Liver (tissue), 9 donors: ENCODE results near the gene ARF1. TPM values are rescaled to one million over a fixed set of nuclear protein-coding genes. Genes with fewer than 3 reads are reported as not detected.

ENCODE experiments used
- DNase-seq: peaks from one replicate; pipeline ENCODE4 v3.0.0-alpha.2; 2017; ENCODE audit warnings: low spot score
- H3K27ac ChIP-seq, 2 donors: one replicate each; pipeline ENCODE4 v1.7.0; 2013; ENCODE audit warnings: inconsistent platforms in 2 of 2, low read length in 2 of 2, control low read depth in 1 of 2, low read depth in 1 of 2, mild to moderate bottlenecking in 1 of 2
- H3K27me3 ChIP-seq, 4 donors: one replicate each; pipeline versions ENCODE4 v1.6.1 to v1.7.0; 2013; ENCODE audit warnings: low read length in 3 of 4, inconsistent platforms in 1 of 4, mild to moderate bottlenecking in 1 of 4, moderate library complexity in 1 of 4; ENCODE audit not compliant: control insufficient read depth in 4 of 4, insufficient read depth in 4 of 4
- H3K36me3 ChIP-seq, 4 donors: one replicate each; pipeline versions ENCODE4 v1.6.1 to v1.7.0; 2013; ENCODE audit warnings: low read length in 3 of 4, mild to moderate bottlenecking in 3 of 4, low read depth in 1 of 4, moderate library complexity in 1 of 4; ENCODE audit not compliant: control insufficient read depth in 4 of 4, insufficient read depth in 3 of 4
- H3K4me1 ChIP-seq, 4 donors: one replicate each; pipeline versions ENCODE4 v1.6.1 to v1.7.0; 2013; ENCODE audit warnings: low read length in 3 of 4, mild to moderate bottlenecking in 3 of 4, moderate library complexity in 1 of 4; ENCODE audit not compliant: control insufficient read depth in 4 of 4, insufficient read depth in 4 of 4
- H3K4me3 ChIP-seq, 3 donors: one replicate each; pipeline versions ENCODE4 v1.6.1 to v1.7.0; 2013; ENCODE audit warnings: low read length in 3 of 3, control low read depth in 1 of 3, low read depth in 1 of 3, mild to moderate bottlenecking in 1 of 3
- H3K9ac ChIP-seq, 2 donors: one replicate each; pipeline ENCODE4 v1.7.0; 2013; ENCODE audit warnings: low read length in 2 of 2, mild to moderate bottlenecking in 2 of 2, moderate library complexity in 2 of 2, control low read depth in 1 of 2, low read depth in 1 of 2
- H3K9me3 ChIP-seq, 4 donors: one replicate each; pipeline versions ENCODE4 v1.6.1 to v1.7.0; 2013; ENCODE audit warnings: low read length in 3 of 4; ENCODE audit not compliant: control insufficient read depth in 4 of 4
- EGR1 ChIP-seq, 2 donors: IDR thresholded peaks; 2 replicates each; pipeline ENCODE4 v1.6.1; 2016 to 2018; ENCODE audit warnings: antibody characterized with exemption in 2 of 2, low read depth in 2 of 2
- FOXA1 ChIP-seq: IDR thresholded peaks from 2 replicates; pipeline ENCODE4 v1.6.1; 2016; ENCODE audit warnings: antibody characterized with exemption
- FOXA2 ChIP-seq: IDR thresholded peaks from 2 replicates; pipeline ENCODE4 v1.6.1; 2016; ENCODE audit warnings: antibody characterized with exemption
- GABPA ChIP-seq, 2 donors: IDR thresholded peaks in 1 of 2; conservative IDR thresholded peaks in 1 of 2; 2 replicates each; pipeline ENCODE4 v1.6.1; 2016; ENCODE audit warnings: antibody characterized with exemption in 2 of 2, mild to moderate bottlenecking in 1 of 2, moderate library complexity in 1 of 2
- HNF4A ChIP-seq, 2 donors: conservative IDR thresholded peaks; 2 replicates each; pipeline ENCODE4 v1.6.1; 2016; ENCODE audit warnings: antibody characterized with exemption in 2 of 2, mild to moderate bottlenecking in 2 of 2
- HNF4G ChIP-seq: IDR thresholded peaks from 2 replicates; pipeline ENCODE4 v1.6.1; 2016; ENCODE audit warnings: antibody characterized with exemption
- JUND ChIP-seq, 2 donors: IDR thresholded peaks; 2 replicates each; pipeline ENCODE4 v1.6.1; 2016; ENCODE audit warnings: antibody characterized with exemption in 2 of 2
- NR2F2 ChIP-seq: IDR thresholded peaks from 2 replicates; pipeline ENCODE4 v1.6.1; 2016; ENCODE audit warnings: antibody characterized with exemption
- RAD21 ChIP-seq, 2 donors: IDR thresholded peaks; 2 replicates each; pipeline ENCODE4 v1.6.1; 2016; ENCODE audit warnings: antibody characterized with exemption in 2 of 2, mild to moderate bottlenecking in 2 of 2
- RXRA ChIP-seq, 2 donors: IDR thresholded peaks; 2 replicates each; pipeline ENCODE4 v1.6.1; 2017 to 2018; ENCODE audit warnings: antibody characterized with exemption in 2 of 2, mild to moderate bottlenecking in 1 of 2
- SP1 ChIP-seq: IDR thresholded peaks from 2 replicates; pipeline ENCODE4 v1.6.1; 2018; ENCODE audit warnings: antibody characterized with exemption, mild to moderate bottlenecking
- TAF1 ChIP-seq: conservative IDR thresholded peaks from 2 replicates; pipeline ENCODE4 v1.6.1; 2016; ENCODE audit warnings: antibody characterized with exemption, mild to moderate bottlenecking
- YY1 ChIP-seq: IDR thresholded peaks from 2 replicates; pipeline ENCODE4 v1.6.1; 2016; ENCODE audit warnings: antibody characterized with exemption, mild to moderate bottlenecking
- WGBS: extraction: QIAGEN DNeasy Blood & Tissue Kit; methylation state at CpG from one replicate; pipeline ENCODE4 v1.1.7; 2013; 5-methylcytosine and 5-hydroxymethylcytosine counted together
- polyA plus RNA-seq, 2 donors: library from polyadenylated mRNA; stranded (reverse) in 1 of 2; unstranded in 1 of 2; fragments of 200-250 nt in 1 of 2; fragments of >200 nt in 1 of 2; fragmentation: Nextera tagmentation in 1 of 2; extraction: Ambion mirVana in 1 of 2; gene quantifications; one replicate each; pipeline versions ENCODE4 v1.2.1 to v1.2.3, GENCODE V29; 2013 to 2015
- total RNA-seq, 2 donors: library from RNA; depleted of rRNA; stranded (reverse); fragments of >200 nt; gene quantifications; one replicate each; pipeline ENCODE4 v1.2.3, GENCODE V29; 2014
- TF ChIP-seq, protein P1 (sequence below): IDR thresholded peaks from 2 replicates; pipeline ENCODE4 v1.6.1; 2016; ENCODE audit warnings: antibody characterized with exemption
- TF ChIP-seq, protein P2 (sequence below): IDR thresholded peaks from 2 replicates; pipeline ENCODE4 v1.6.1; 2016; ENCODE audit warnings: antibody characterized with exemption, mild to moderate bottlenecking
- TF ChIP-seq, protein P3 (sequence below): IDR thresholded peaks from 2 replicates; pipeline ENCODE4 v1.6.1; 2016; ENCODE audit warnings: antibody characterized with exemption
- TF ChIP-seq, protein P4 (sequence below): IDR thresholded peaks from 2 replicates; pipeline ENCODE4 v1.6.1; 2016; ENCODE audit warnings: antibody characterized with exemption
- donor health status: healthy.
- donor health status: healthy.
- donor health status: healthy.
- donor health status: healthy.
- donor health status: healthy.

The ARF1 gene
- total and polyA plus RNA-seq, 4 donors = 151 to 282 (median 213) TPM

DNA sequence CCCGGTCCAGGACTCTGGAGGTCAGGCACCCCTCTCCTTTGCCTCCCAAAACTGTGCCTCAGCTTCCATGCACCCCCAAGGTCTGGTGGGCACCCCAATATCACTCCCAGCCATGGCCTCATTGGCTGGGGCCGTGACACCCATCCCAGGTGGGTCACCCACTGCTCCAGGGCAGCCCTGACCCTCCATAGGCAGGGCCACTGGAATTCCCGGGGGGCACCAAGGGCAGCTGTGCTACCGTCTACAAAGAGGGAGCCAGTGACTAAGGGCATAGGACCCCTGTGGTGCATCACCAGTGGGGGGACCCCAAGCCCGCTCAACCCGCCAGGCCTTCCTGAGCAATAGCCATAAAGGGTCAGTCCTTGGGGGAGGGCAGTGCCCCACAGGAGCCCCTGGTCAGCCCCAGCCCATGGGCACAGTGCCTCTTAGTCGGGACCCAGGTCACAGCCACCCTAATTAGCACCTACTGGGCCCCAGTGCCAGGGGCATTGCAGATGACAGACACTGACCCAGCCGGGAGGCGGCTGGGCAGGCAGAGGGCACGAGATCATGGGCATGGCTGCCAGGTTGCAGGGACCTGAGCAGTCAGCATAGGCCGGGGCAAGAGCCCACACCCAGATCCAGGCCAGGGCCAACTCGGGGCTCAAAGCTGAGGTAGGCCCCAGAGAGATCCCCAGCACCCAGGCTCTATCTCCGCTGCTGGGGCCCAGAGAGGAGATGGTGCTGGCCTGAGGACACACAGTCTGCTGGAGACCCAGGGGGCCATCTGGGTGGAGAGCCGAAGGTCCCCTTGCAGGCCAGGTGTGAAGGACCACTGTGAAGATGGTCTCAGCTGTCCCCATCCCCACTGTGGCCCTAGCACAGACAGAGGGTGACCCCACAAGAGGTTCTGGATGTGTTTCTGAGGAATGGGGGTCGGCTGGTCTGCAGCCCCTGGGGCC lies 19.0 kb upstream of the ARF1 start:
- no peak for DNase-seq
- Histone ChIP-seq H3K27me3 (peaks cover 3 to 17% (median 4%) of the 10 kb centered on the region in 4 donors), H3K4me3 (no peak overlapping the region), H3K36me3 (no peaks in the 10 kb centered on the region), H3K4me1 (peaks cover 0 to 7% (median 4%) of the 10 kb centered on the region in 4 donors), H3K27ac (no peak overlapping the region), H3K9ac (no peak overlapping the region), H3K9me3 (peaks cover 0 to 5% (median under 1%) of the 10 kb centered on the region in 4 donors)
- WGBS = 86% methylated on average over 15 of the region's 15 CpGs
- TF ChIP-seq SP1 (no peak), RAD21 (IDR thresholded peaks at IDR 0.05) (no peak), GABPA (IDR thresholded peaks at IDR 0.05 in 1 of 2, conservative IDR thresholded peaks at IDR 0.05 in 1 of 2) (no peak), HNF4A (conservative IDR thresholded peaks at IDR 0.05) (no peak), FOXA2 (no peak), NR2F2 (no peak), EGR1 (IDR thresholded peaks at IDR 0.05; ENCODE audit: low read depth in 2 of 2) (no peak), RXRA (IDR thresholded peaks at IDR 0.05) (no peak), JUND (IDR thresholded peaks at IDR 0.05) (no peak), YY1 (no peak), TAF1 (no peak)
- TF ChIP-seq, protein P1, sequence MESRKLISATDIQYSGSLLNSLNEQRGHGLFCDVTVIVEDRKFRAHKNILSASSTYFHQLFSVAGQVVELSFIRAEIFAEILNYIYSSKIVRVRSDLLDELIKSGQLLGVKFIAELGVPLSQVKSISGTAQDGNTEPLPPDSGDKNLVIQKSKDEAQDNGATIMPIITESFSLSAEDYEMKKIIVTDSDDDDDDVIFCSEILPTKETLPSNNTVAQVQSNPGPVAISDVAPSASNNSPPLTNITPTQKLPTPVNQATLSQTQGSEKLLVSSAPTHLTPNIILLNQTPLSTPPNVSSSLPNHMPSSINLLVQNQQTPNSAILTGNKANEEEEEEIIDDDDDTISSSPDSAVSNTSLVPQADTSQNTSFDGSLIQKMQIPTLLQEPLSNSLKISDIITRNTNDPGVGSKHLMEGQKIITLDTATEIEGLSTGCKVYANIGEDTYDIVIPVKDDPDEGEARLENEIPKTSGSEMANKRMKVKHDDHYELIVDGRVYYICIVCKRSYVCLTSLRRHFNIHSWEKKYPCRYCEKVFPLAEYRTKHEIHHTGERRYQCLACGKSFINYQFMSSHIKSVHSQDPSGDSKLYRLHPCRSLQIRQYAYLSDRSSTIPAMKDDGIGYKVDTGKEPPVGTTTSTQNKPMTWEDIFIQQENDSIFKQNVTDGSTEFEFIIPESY = no peak
- TF ChIP-seq, protein P2, sequence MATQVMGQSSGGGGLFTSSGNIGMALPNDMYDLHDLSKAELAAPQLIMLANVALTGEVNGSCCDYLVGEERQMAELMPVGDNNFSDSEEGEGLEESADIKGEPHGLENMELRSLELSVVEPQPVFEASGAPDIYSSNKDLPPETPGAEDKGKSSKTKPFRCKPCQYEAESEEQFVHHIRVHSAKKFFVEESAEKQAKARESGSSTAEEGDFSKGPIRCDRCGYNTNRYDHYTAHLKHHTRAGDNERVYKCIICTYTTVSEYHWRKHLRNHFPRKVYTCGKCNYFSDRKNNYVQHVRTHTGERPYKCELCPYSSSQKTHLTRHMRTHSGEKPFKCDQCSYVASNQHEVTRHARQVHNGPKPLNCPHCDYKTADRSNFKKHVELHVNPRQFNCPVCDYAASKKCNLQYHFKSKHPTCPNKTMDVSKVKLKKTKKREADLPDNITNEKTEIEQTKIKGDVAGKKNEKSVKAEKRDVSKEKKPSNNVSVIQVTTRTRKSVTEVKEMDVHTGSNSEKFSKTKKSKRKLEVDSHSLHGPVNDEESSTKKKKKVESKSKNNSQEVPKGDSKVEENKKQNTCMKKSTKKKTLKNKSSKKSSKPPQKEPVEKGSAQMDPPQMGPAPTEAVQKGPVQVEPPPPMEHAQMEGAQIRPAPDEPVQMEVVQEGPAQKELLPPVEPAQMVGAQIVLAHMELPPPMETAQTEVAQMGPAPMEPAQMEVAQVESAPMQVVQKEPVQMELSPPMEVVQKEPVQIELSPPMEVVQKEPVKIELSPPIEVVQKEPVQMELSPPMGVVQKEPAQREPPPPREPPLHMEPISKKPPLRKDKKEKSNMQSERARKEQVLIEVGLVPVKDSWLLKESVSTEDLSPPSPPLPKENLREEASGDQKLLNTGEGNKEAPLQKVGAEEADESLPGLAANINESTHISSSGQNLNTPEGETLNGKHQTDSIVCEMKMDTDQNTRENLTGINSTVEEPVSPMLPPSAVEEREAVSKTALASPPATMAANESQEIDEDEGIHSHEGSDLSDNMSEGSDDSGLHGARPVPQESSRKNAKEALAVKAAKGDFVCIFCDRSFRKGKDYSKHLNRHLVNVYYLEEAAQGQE = no peak
- TF ChIP-seq, protein P3, sequence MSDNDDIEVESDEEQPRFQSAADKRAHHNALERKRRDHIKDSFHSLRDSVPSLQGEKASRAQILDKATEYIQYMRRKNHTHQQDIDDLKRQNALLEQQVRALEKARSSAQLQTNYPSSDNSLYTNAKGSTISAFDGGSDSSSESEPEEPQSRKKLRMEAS = no peak

DNA sequence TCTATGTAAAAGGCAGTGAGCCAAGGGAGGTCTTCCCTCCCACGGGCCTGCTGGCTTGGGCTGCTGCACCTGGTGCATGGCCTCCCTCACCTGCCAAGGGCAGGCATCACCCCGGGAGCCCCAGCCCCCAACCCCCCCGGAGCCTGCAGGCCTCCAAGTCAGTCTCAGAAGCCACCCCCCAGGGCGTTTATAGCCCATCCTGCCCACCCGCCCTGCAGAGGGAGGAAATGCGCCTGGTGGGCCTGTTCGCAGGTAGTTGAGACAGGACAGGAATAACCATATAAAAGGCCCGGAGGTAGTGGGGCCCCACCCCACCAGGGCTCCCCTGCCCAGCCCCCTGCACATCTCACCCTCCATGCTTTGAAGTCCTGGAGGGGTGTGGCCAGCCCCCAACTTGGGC lies 18.2 kb upstream of the ARF1 start:
- TF ChIP-seq HNF4G (no peak), NR2F2 (no peak), RXRA (IDR thresholded peaks at IDR 0.05) (no peak), FOXA2 (no peak), TAF1 (no peak), GABPA (IDR thresholded peaks at IDR 0.05 in 1 of 2, conservative IDR thresholded peaks at IDR 0.05 in 1 of 2) (no peak), HNF4A (conservative IDR thresholded peaks at IDR 0.05) (no peak), FOXA1 (no peak), RAD21 (IDR thresholded peaks at IDR 0.05) (no peak), YY1 (no peak)
- TF ChIP-seq, protein P4, sequence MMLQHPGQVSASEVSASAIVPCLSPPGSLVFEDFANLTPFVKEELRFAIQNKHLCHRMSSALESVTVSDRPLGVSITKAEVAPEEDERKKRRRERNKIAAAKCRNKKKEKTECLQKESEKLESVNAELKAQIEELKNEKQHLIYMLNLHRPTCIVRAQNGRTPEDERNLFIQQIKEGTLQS = no peak
- TF ChIP-seq, protein P2 = no peak
- H3K4me1 ChIP-seq = peaks cover 0 to 7% (median under 1%) of the 10 kb centered on the region in 4 donors
- H3K4me3 ChIP-seq = no peak overlapping the region
- peaks cover 0 to 5% (median under 1%) of the 10 kb centered on the region in 4 donors for H3K9me3 ChIP-seq
- 57% methylated on average over 8 of the region's 8 CpGs for WGBS
- H3K27me3 ChIP-seq = peaks cover 3 to 17% (median 4%) of the 10 kb centered on the region in 4 donors
- DNase-seq = no peak
- no peak overlapping the region for H3K27ac ChIP-seq
- no peak overlapping the region for H3K9ac ChIP-seq
- H3K36me3 ChIP-seq = no peaks in the 10 kb centered on the region
